Measurements from ENCODE around the gene PLA2G4D. TPM values are rescaled to one million over a fixed set of nuclear protein-coding genes. Genes with fewer than 3 reads are reported as not detected.

The PLA2G4D gene
- total RNA-seq, 1 donor from 2014 or later: not detected

- no peak for DNase-seq (ENCODE audit: low spot score)
These were observed 41.4 kb downstream of the PLA2G4D start for GRCh38 chr15:42053010-42053409.

DNA sequence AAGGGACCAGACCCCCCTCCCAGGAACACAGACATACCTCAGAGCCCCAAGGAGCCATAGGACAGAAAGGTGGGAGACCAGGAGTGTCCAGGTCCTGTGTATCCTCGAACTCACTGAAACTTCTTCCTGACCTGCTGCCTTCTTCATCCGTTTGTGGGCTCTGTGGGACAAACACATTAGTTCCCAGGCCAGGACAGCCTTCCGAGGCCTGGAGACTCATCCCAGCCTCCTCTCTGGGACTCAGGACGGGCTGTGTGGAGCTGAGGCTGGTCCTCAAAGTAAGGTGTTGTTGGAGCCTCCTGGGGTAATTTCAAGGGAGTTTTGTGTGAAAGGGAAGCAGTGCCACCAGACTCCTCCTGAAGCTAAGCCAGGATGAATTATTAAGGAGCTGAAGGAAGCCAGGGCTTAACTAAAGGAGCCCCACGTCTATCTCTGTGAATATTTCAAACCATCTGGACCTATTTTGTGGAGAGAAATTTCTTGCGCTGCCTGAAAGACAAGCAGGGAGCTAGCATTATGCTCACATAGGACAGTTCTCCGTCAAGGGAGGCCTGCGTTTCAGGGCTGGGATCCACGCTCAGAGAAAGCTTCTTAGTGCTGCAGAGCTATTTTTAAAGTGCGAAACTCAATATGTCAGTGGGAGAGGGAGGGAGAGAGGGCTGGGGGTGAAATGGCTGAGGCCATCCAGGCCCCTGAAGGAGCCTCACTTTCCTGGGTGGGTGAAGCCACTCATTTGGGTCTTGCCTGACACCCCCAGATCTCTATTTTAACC is 43.7 kb downstream of the PLA2G4D start:
- no peak for DNase-seq (ENCODE audit: low spot score)

DNA sequence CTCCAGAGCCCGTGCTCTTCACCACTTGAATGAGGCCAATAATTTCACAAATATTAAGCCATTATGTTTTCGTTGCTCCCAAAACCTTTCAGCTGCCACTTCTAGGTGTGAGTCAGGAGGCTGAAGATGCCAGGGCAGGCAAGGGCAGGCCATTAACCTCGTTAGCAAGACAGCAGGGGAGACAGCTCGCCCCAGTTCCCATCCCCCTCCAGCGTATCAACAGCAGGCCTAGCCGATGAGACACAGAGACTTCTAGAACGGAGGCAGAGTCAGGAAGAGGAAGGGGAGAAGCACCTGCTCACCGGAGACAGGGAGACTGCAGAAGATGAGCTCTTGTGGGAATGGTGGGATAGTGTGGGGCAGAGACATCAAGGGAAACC is 45.6 kb downstream of the PLA2G4D start:
- no peak for DNase-seq (ENCODE audit: low spot score)

DNA sequence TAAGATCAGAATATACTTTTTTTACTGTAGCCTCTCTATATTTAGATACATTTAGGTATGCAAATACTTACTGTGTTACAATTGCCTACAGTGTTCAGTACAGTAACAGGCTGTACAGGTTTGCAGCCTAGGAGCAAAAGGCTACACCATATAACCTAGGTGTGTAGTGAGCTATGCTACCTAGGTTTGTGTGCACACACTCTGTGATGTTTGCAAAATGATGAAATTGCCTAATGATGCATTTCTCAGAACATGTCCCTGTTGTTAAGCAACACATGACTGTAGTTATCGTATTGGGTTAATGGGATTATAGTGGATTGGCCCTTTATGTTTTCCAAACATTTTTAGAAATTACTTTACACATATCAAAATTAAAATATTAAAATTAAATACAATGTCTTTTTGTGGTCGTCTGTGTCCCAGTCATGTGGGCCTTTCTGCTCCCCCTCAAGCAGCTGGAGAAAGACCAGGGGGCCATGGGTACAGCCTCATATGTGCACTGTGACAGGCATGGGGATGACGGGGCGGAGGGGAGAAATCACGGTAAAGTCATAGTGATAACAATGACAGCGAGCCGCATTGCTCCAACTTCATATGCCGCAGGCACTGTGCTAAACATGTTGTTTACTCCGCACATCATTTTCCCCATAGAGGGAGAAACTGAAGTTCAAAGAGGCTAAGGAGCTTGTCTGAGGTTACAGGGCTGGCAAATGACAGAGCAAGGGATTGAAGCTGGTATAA is 46.1 kb downstream of the PLA2G4D start:
- no peak for DNase-seq (ENCODE audit: low spot score)

DNA sequence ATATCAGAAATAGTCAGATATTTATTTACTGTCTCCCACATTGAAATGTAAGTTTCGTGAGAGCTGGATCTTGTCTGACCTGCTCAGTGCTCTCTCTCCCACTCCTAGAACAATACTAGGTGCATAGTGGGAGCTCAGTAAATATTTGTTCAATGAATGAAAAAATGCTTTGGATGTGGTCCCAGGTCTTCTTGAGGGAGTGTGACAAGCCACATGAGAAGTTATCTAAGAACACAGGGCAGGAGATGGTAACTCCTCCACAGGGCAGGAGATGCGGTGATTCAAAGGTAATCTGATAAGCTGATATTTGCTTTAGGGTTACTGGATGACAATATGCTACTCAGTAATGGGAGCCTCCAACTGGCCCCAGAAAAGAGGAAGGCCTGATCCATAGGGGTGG is 47.8 kb downstream of the PLA2G4D start:
- peak; percentile 65 for DNase-seq (ENCODE audit: low spot score)

DNA sequence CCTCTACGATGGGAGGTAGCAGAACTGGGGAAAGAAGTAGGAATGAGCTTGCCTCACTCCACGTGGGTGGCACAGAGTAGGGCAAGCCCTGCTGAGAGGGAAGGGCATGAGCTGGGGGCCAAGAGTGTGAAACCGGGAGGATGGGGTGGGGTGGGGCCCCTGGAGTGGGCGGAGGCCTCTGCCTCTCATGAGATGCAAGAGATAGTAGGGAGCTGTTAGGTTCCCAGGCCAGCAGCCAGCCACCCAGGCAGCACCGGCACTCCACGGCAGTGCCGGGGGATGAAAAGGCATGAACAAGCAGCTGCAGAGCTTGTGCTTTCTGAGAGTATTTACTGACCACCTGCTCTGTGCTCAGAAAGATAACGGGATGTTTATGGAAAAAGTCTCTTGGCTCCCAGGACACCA is 49.1 kb downstream of the PLA2G4D start:
- no peak for DNase-seq (ENCODE audit: low spot score)

- DNase-seq (ENCODE audit: low spot score): no peak
These were observed 51.6 kb downstream of the PLA2G4D start for GRCh38 chr15:42042602-42043400.

DNA sequence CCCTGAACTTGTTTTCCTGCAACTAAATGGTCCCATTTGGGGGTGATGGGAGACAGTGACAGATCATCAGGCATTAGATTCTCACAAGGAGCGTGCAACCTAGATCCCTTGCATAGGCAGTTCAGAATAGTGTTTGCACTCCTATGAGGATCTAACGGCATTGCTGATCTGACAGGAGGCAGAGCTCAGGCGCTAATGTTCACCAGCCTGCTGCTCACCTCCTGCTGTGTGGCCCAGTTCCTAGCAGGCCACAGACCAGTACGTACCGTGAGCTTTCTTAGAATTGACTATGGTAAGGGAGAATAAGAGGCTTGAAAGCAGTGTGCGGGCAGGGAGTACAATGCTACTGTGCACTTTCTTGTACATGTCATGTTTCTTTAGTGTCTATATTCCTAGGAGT is 56.0 kb downstream of the PLA2G4D start:
- DNase-seq (ENCODE audit: low spot score): no peak

GRCh38 chr15:42037656-42038055 is 56.7 kb downstream of the PLA2G4D start:
- DNase-seq (ENCODE audit: low spot score): peak; percentile 52

- DNase-seq (ENCODE audit: low spot score): no peak
These were observed 57.4 kb downstream of the PLA2G4D start for GRCh38 chr15:42036966-42037365.

DNA sequence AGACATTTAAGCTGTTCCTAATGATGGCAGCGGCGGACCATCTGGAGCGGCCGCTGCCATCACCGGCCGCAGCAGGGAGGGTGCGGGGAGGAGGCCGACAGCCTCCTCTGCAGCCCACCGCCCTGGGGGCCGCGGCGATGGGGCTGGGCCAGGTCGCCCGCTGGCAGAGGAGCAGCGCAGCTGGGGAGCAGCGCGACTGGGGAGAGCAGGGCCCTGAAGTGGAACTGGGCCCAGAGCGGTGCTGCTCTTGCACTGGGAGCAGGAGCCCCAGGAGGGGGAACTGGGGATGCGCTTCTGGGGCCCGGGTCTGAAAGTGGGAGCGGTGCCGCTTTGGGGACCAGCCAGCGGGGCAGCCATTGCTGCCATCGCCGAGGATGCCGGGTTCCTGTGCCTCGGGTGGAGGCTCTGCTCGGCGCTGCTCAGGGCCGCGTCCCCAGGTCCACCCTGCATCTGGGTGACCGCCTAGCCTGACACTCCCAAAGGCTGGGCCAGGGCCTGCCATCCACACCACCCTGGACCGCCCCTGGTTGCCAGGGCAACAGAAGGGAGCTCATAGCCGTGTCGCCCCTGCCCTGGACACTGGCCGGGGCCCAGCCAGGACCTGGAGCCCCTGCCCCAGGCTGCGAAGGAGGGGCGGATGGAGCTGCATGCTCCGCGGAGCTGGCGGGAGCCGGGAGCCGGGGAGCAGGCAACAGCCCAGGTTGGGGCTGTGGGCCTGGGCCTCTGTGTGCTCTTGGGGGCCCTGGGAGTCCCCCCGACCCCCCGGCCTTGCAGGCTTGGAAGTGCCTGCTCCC is 58.1 kb downstream of the PLA2G4D start:
- DNase-seq (ENCODE audit: low spot score): no peak

DNA sequence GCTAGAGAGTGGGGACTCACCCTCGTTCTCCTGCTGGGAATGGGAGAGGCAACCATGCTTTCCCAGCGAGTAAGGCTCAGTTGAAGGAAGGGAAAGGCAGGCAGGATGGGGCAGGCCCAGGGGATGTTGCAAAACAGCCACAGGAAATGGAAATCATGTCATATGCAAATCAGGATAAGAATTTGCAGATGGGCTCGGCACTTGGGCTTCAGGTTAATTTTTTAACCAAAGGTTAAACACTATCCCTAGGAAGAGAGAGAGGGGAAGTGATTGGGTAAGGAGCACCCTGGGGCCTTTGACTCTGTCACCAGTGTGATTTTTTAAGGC is 59.0 kb downstream of the PLA2G4D start:
- DNase-seq (ENCODE audit: low spot score): no peak

GRCh38 chr15:42034628-42035434 is 59.5 kb downstream of the PLA2G4D start:
- no peak for DNase-seq (ENCODE audit: low spot score)

DNA sequence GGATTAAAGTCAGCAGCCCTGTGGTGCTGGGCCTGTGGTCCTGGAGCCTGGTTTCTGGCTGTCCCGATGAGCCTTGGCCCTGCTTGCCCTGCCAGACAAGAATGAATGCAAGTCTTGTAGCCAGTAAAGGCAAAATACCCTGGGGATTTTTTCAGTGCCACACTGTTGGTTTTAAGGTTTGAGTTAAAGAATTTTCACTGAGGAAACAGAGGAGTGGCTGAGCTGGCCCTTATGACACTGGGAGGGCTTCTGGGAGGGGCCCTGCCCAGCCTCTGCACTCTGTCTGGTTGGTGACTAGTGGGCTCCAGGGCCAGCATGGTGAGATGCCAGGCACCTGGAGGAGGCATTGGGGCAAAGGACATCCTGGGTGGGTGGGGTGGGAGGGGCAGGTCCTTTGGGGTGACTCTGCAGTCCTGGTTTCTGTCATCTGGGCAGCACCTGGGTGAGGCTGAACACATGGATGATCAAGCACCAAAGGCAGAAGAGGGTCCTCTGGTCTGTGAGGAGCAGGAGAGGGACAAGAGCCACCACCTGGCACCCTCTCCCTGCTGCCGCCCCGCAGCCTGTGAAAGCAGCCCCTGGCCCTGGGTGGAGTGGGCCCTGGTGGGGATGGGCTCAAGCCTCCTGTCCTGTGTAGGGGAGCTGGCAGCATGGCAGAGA is 61.0 kb downstream of the PLA2G4D start:
- DNase-seq (ENCODE audit: low spot score): no peak

DNA sequence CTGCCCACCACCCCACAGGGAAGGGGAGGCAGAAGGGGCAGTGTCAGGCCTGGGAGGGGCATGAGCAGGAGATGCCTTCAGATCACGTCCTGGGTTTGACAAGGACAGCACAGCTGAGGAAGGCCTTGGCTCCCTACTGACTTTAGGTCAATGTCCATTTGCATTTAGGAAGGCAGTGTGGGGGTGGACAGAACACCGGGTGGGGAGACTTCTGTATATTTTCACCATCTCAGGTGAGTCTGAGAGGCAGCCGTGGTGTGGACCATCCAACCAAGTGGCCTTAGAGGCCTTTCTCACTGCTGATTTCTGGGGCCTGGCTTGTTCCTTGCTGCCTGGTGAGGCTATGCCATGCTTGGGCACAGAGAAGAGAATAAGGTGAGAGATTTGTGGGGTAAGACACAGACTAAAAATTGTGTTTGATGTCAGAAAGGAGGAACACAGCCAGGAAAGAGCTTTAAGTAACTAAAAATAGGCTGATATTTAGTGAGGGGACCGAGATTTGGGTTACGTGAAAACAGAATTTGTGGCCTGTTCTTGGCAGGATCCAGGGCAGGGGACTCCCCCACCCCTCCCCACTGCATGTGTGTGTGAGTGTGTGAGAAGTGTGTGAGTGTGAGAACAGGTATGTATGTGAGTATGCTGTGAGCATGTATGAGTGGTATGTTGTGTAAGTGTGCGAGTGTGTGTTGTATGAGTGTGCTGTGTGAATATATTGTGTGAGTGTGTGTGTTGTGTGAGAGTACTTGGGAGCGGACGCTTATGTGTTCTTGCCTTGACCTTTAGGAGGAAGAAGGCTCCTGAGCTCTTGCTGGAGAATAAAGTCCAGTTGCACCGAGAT is 61.8 kb downstream of the PLA2G4D start:
- no peak for DNase-seq (ENCODE audit: low spot score)

- DNase-seq (ENCODE audit: low spot score): no peak
These were observed 63.0 kb downstream of the PLA2G4D start for GRCh38 chr15:42031198-42031915.

- no peak for DNase-seq (ENCODE audit: low spot score)
These were observed 66.8 kb downstream of the PLA2G4D start for GRCh38 chr15:42027521-42027920.

DNA sequence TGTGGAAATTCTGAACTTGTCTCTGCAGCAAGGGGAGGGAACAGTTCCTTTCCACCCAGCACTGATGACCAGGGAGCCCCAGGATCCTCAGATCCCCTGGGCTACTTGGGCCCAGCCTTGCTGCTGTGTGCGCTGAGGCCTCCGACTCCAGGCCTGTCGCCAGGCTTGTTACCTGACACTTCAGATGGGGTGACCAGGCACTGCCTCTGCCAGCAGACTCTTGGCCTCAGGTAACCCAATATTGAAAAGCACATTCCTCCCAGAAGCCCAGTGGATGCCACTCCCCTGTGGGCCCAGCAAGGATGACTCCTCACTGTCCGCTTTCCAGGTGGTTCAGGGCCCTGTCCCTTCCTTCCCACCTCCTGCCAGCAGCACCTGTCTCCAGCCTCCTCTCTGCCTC is 70.1 kb downstream of the PLA2G4D start:
- no peak for DNase-seq (ENCODE audit: low spot score)

GRCh38 chr15:42021593-42021992 is 72.8 kb downstream of the PLA2G4D start:
- no peak for DNase-seq (ENCODE audit: low spot score)

All from mucosa of gallbladder (tissue), 1 donor.